ENCODE data around the gene RPL11.
"Not testable (repeated sequence)": the region's sequence is repeated elsewhere in the genome, so short reads cannot be mapped to it uniquely, and the experiment has no call there.

Gene RPL11

GRCh38 chr1:23732363-23733224, 41.0 kb downstream of the RPL11 start:
- no peak for DNase-seq (ENCODE audit: low read depth)

DNA sequence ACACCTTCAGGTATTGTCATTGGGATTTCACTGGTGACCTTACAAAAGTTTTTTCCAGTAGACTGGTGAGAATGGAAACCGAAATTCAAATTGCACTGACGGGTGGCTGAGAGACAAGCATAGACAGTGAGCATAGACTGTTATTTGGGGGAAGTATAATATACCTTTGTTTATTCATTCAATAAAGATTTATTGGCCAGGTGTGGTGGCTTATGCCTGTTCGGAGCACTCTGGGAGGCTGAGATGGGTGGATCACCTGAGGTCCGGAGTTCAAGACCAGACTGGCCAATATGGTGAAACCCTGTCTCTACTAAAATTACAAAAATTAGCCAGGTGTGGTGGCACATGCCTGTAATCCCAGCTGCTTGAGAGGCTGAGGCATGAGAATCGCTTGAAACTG, 41.7 kb downstream of the RPL11 start:
- DNase-seq (ENCODE audit: low read depth) = not testable (repeated sequence)

- no peak for DNase-seq (ENCODE audit: low read depth)
Measured at GRCh38 chr1:23736437-23737134, 45.0 kb downstream of the RPL11 start.

GRCh38 chr1:23741609-23742008, 50.0 kb downstream of the RPL11 start:
- DNase-seq (ENCODE audit: low read depth) = no peak

- peak; percentile 6 for DNase-seq (ENCODE audit: low read depth)
Measured at GRCh38 chr1:23742670-23743286, 51.2 kb downstream of the RPL11 start.

DNA sequence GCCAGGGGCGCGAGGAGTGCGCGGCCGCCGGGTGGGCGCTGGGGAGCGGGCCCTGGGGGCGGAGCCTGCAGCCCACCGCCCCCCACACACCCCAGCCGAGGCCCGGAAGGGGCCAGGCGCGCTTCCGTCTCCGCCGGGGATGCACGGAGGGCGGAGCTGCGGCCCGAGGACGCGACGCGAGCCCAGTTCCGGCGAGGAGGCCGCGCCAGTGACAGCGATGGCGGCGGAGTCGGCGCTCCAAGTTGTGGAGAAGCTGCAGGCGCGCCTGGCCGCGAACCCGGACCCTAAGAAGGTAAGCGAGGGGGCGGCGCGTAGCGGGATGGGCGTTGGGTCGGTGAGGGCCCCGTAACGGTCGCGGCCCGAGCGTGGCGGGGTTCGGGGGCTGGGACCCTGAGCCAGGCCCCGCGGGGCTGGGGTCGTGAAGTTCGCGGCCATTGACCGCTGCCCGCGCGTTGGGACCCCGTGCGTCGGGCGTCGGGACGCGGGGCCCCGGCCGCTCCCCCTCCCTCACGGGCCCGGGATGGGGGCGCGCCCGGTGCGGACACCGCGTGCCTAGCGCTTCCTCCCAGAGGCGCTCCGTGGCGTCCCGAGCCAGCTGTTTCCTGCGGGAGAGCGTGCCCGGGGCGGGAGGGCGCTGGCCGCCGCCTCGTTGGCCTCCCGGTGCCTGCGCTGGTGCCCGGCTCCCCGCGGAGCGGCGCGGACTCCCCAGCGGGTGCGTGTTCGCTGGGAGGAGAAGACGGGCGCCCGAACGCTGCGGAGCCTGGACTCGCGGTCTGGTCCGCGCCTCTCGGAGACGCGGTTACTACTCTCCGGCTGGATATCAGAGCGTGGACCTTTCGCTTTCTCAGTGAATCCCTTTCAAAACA, 51.9 kb downstream of the RPL11 start, which contains the start of gene ELOA:
Gene ELOA (plus strand): TSS at position 185 of the 866 bp plus-strand sequence. CDS start 33 bp downstream, at position 218.
- DNase-seq (ENCODE audit: low read depth) = peak; percentile 60

- no peak for DNase-seq (ENCODE audit: low read depth)
Measured at GRCh38 chr1:23745515-23745914, 53.9 kb downstream of the RPL11 start.
